DND-41 (cell line): ENCODE measurements around the gene ING1.

Source experiments
- ATAC-seq: fragments of 200-7000 bp; cut with Tn5 transposase; 3 replicates; pipeline ENCODE4 v1.9.1; 2021; ENCODE audit warnings: low read depth; ENCODE audit not compliant: insufficient read depth
- DNase-seq: peaks from one replicate; pipeline ENCODE4 v3.0.0-alpha.2; 2020
- H2AFZ ChIP-seq: 2 replicates; pipeline ENCODE4 v1.6.0; 2012; ENCODE audit warnings: low read depth, low read length
- H3K27ac ChIP-seq: 2 replicates; pipeline ENCODE4 v1.5.1; 2012; ENCODE audit warnings: low read length, inconsistent platforms
- H3K27me3 ChIP-seq: fragments of 200-600 bp; sonication (generic); 2 replicates; pipeline ENCODE4 v1.6.0; 2012; ENCODE audit warnings: low read length, mild to moderate bottlenecking, inconsistent platforms; ENCODE audit not compliant: insufficient read depth, poor library complexity
- H3K36me3 ChIP-seq: 2 replicates; pipeline ENCODE4 v1.5.1; 2012; ENCODE audit warnings: low read length, inconsistent platforms; ENCODE audit not compliant: insufficient read depth
- H3K4me1 ChIP-seq: 2 replicates; pipeline ENCODE4 v1.5.1; 2012; ENCODE audit warnings: mild to moderate bottlenecking, low read length; ENCODE audit not compliant: insufficient read depth
- H3K4me2 ChIP-seq: 2 replicates; pipeline ENCODE4 v1.6.0; 2012; ENCODE audit warnings: mild to moderate bottlenecking, moderate library complexity, low read length, inconsistent platforms; ENCODE audit not compliant: insufficient read depth
- H3K4me3 ChIP-seq, 2 experiments: fragments of 200-600 bp in 1 of 2; shearing (Covaris generic) in 1 of 2; 2 replicates each; pipeline ENCODE4 v1.5.1; 2012 to 2016; ENCODE audit warnings: inconsistent platforms in 2 of 2, low read length in 2 of 2, mild to moderate bottlenecking in 2 of 2, low read depth in 1 of 2, moderate library complexity in 1 of 2
- H3K79me2 ChIP-seq: 2 replicates; pipeline ENCODE4 v1.6.0; 2012; ENCODE audit warnings: low read length, inconsistent platforms; ENCODE audit not compliant: insufficient read depth
- H3K9ac ChIP-seq: 2 replicates; pipeline ENCODE4 v1.6.0; 2012; ENCODE audit warnings: low read depth, mild to moderate bottlenecking, inconsistent platforms, low read length, moderate library complexity
- H3K9me3 ChIP-seq: 2 replicates; pipeline ENCODE4 v1.5.1; 2012; ENCODE audit warnings: low read length, moderate library complexity, mild to moderate bottlenecking, inconsistent platforms; ENCODE audit not compliant: insufficient read depth, severe bottlenecking
- H4K20me1 ChIP-seq: 2 replicates; pipeline ENCODE4 v1.6.0; 2012; ENCODE audit warnings: low read length; ENCODE audit not compliant: insufficient read depth
- CTCF ChIP-seq: IDR thresholded peaks from 2 replicates; pipeline ENCODE4 v1.5.1; 2012; ENCODE audit warnings: borderline replicate concordance, low read length, moderate library complexity, mild to moderate bottlenecking; ENCODE audit not compliant: poor library complexity, severe bottlenecking; ENCODE audit errors: extremely low read depth
- EZH2 ChIP-seq: IDR thresholded peaks from 3 replicates; pipeline ENCODE4 v1.6.1; 2012; ENCODE audit warnings: borderline replicate concordance, low read depth, mild to moderate bottlenecking, moderate library complexity, low read length, inconsistent platforms; ENCODE audit not compliant: severe bottlenecking

The ING1 gene

GRCh38 chr13:110683921-110684320, 29.6 kb upstream of the ING1 start:
- DNase-seq (no peak), ATAC-seq (no peak)
- TF ChIP-seq EZH2 (no peak), CTCF (no peak)
- H3K36me3 ChIP-seq, result peaks cover 87% of the 10 kb centered on the region
- no peak overlapping the region for H3K4me3 ChIP-seq
- no peak overlapping the region for H3K4me2 ChIP-seq
- no peak overlapping the region for H3K9ac ChIP-seq
- H4K20me1 ChIP-seq, result peaks cover 4% of the 10 kb centered on the region; the same call in 1 of the 2 replicates
- no peak overlapping the region for H2AFZ ChIP-seq
- no peaks in the 10 kb centered on the region for H3K9me3 ChIP-seq
- H3K4me1 ChIP-seq, result no peaks in the 10 kb centered on the region
- no peak overlapping the region for H3K27ac ChIP-seq
- no peaks in the 10 kb centered on the region for H3K27me3 ChIP-seq
- H3K79me2 ChIP-seq, result no peaks in the 10 kb centered on the region

GRCh38 chr13:110684388-110685056, 29.0 kb upstream of the ING1 start:
- H3K9ac ChIP-seq, result no peak overlapping the region
- no peak overlapping the region for H3K27ac ChIP-seq
- DNase-seq (no peak), ATAC-seq (no peak)
- no peaks in the 10 kb centered on the region for H3K9me3 ChIP-seq
- H3K4me1 ChIP-seq, result no peaks in the 10 kb centered on the region
- no peaks in the 10 kb centered on the region for H3K79me2 ChIP-seq
- H2AFZ ChIP-seq, result no peak overlapping the region
- H3K4me2 ChIP-seq, result no peak overlapping the region
- peaks cover 91% of the 10 kb centered on the region for H3K36me3 ChIP-seq
- H3K27me3 ChIP-seq, result no peaks in the 10 kb centered on the region
- H3K4me3 ChIP-seq, result no peak overlapping the region
- peaks cover 4% of the 10 kb centered on the region; the same call in 1 of the 2 replicates for H4K20me1 ChIP-seq
- TF ChIP-seq CTCF (no peak), EZH2 (no peak)

- Histone ChIP-seq H3K9ac (no peak overlapping the region), H3K36me3 (peaks cover 84% of the 10 kb centered on the region), H3K4me3 (no peak overlapping the region), H2AFZ (no peak overlapping the region), H3K27me3 (no peaks in the 10 kb centered on the region), H3K9me3 (no peaks in the 10 kb centered on the region), H3K79me2 (peaks cover 2% of the 10 kb centered on the region; the same call in 1 of the 2 replicates), H3K27ac (no peak overlapping the region), H3K4me1 (no peaks in the 10 kb centered on the region), H3K4me2 (no peak overlapping the region), H4K20me1 (peaks cover 7% of the 10 kb centered on the region)
- no peak for DNase-seq
- no peak for TF ChIP-seq CTCF
- TF ChIP-seq EZH2, result no peak
- ATAC-seq, result no peak
Observed at GRCh38 chr13:110685305-110686020, 28.0 kb upstream of the ING1 start.
